Testis (tissue), 2 donors: Measurements from ENCODE around the gene GMCL1.

Source experiments
- CTCF ChIP-seq, 3 experiments: fragments of 450-650 bp in 2 of 3; fragments of 200-600 bp in 1 of 3; sonication (generic) in 1 of 3; IDR thresholded peaks; one replicate each; pipeline ENCODE4 v1.5.1; 2016 to 2019; ENCODE audit warnings: antibody characterized with exemption in 3 of 3, mild to moderate bottlenecking in 2 of 3, moderate library complexity in 1 of 3
- POLR2A ChIP-seq: fragments of 450-650 bp; IDR thresholded peaks from one replicate; pipeline ENCODE4 v1.6.1; 2017; ENCODE audit warnings: antibody characterized with exemption, mild to moderate bottlenecking, moderate library complexity

GRCh38 chr2:69815717-69816116 lies 13.7 kb upstream of the GMCL1 start:
- TF ChIP-seq CTCF (IDR thresholded peaks at IDR 0.05) (no peak), POLR2A (no peak)
